Measurements from ENCODE around the gene CLMN. TPM values are rescaled to one million over a fixed set of nuclear protein-coding genes. Genes with fewer than 3 reads are reported as not detected.

Gene CLMN
- total and polyA plus RNA-seq, 2 of the 13 experiments (the other 11 are each of a cell fraction or from before 2014, with no cell fraction given), result 15.1 to 16.7 TPM

GRCh38 chr14:95220663-95221231, 99.0 kb downstream of the CLMN start:
- 94% methylated on average over 9 of the region's 11 CpGs for WGBS (ENCODE audit: low lambda C conversion rate)
- no TSS peak for BruUV-seq (replicated peaks)
- POLR2A ChIA-PET, result no interaction called here
- TF ChIP-seq ZNF737 (CRISPR knock-in tag; IDR thresholded peaks at IDR 0.05; ENCODE audit: borderline replicate concordance) (no peak), THAP9 (CRISPR knock-in tag; IDR thresholded peaks at IDR 0.05; ENCODE audit: borderline replicate concordance) (no peak), NFIC (IDR thresholded peaks at IDR 0.05; ENCODE audit: low read length) (no peak), TCF7 (IDR thresholded peaks at IDR 0.05; ENCODE audit: low read depth) (no peak), ZNF501 (CRISPR knock-in tag; IDR thresholded peaks at IDR 0.05) (no peak), ZNF660 (CRISPR knock-in tag; IDR thresholded peaks at IDR 0.05; ENCODE audit: borderline replicate concordance, low read depth) (no peak), GATA4 (IDR thresholded peaks at IDR 0.05; ENCODE audit: borderline replicate concordance, low read depth) (no peak), ZFP82 (CRISPR knock-in tag; IDR thresholded peaks at IDR 0.05; ENCODE audit: borderline replicate concordance) (no peak), JUNB (CRISPR knock-in tag; IDR thresholded peaks at IDR 0.05; ENCODE audit: borderline replicate concordance) (no peak), ZNF569 (CRISPR knock-in tag; IDR thresholded peaks at IDR 0.05; ENCODE audit: borderline replicate concordance) (no peak), TAF1 (CRISPR knock-in tag; IDR thresholded peaks at IDR 0.05) (no peak), ZNF30 (CRISPR knock-in tag; IDR thresholded peaks at IDR 0.05) (no peak)
- TF ChIP-seq, protein P1, sequence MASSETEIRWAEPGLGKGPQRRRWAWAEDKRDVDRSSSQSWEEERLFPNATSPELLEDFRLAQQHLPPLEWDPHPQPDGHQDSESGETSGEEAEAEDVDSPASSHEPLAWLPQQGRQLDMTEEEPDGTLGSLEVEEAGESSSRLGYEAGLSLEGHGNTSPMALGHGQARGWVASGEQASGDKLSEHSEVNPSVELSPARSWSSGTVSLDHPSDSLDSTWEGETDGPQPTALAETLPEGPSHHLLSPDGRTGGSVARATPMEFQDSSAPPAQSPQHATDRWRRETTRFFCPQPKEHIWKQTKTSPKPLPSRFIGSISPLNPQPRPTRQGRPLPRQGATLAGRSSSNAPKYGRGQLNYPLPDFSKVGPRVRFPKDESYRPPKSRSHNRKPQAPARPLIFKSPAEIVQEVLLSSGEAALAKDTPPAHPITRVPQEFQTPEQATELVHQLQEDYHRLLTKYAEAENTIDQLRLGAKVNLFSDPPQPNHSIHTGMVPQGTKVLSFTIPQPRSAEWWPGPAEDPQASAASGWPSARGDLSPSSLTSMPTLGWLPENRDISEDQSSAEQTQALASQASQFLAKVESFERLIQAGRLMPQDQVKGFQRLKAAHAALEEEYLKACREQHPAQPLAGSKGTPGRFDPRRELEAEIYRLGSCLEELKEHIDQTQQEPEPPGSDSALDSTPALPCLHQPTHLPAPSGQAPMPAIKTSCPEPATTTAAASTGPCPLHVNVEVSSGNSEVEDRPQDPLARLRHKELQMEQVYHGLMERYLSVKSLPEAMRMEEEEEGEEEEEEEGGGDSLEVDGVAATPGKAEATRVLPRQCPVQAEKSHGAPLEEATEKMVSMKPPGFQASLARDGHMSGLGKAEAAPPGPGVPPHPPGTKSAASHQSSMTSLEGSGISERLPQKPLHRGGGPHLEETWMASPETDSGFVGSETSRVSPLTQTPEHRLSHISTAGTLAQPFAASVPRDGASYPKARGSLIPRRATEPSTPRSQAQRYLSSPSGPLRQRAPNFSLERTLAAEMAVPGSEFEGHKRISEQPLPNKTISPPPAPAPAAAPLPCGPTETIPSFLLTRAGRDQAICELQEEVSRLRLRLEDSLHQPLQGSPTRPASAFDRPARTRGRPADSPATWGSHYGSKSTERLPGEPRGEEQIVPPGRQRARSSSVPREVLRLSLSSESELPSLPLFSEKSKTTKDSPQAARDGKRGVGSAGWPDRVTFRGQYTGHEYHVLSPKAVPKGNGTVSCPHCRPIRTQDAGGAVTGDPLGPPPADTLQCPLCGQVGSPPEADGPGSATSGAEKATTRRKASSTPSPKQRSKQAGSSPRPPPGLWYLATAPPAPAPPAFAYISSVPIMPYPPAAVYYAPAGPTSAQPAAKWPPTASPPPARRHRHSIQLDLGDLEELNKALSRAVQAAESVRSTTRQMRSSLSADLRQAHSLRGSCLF (CRISPR knock-in tag; IDR thresholded peaks at IDR 0.05; ENCODE audit: borderline replicate concordance), result no peak
- TF ChIP-seq, protein P2, sequence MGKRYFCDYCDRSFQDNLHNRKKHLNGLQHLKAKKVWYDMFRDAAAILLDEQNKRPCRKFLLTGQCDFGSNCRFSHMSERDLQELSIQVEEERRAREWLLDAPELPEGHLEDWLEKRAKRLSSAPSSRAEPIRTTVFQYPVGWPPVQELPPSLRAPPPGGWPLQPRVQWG (CRISPR knock-in tag; IDR thresholded peaks at IDR 0.05; ENCODE audit: borderline replicate concordance, low read depth), result no peak
- TF ChIP-seq, protein P3, sequence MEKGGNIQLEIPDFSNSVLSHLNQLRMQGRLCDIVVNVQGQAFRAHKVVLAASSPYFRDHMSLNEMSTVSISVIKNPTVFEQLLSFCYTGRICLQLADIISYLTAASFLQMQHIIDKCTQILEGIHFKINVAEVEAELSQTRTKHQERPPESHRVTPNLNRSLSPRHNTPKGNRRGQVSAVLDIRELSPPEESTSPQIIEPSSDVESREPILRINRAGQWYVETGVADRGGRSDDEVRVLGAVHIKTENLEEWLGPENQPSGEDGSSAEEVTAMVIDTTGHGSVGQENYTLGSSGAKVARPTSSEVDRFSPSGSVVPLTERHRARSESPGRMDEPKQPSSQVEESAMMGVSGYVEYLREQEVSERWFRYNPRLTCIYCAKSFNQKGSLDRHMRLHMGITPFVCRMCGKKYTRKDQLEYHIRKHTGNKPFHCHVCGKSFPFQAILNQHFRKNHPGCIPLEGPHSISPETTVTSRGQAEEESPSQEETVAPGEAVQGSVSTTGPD (CRISPR knock-in tag; IDR thresholded peaks at IDR 0.05), result no peak

More at GRCh38 chr14:95220663-95221231, 99.0 kb downstream of the CLMN start:
- Histone ChIP-seq H2AFZ (ENCODE audit: low read length) (no peak overlapping the region), H4K20me1 (ENCODE audit: insufficient read depth, low read length) (no peaks in the 10 kb centered on the region), H3K4me1 (ENCODE audit: insufficient read depth, low read length) (peaks cover 22% of the 10 kb centered on the region), H3K9ac (ENCODE audit: insufficient read depth, low read depth, low read length) (no peak overlapping the region), H3K79me2 (ENCODE audit: insufficient read depth, low read length) (no peaks in the 10 kb centered on the region), H3K27me3 (ENCODE audit: control insufficient read depth in 1 of 2, insufficient read depth in 2 of 2, low read length in 2 of 2) (no peaks in the 10 kb centered on the region), H3K36me3 (replicated peaks in 1 of 2; ENCODE audit: control insufficient read depth in 1 of 2, insufficient read depth in 2 of 2, low read length in 2 of 2) (peaks cover 0 to 19% of the 10 kb centered on the region in 2 experiments; a peak in 2 of 5 replicates), H3K4me2 (ENCODE audit: low read depth, low read length) (no peak overlapping the region), H3K27ac (ENCODE audit: extremely low read length, insufficient read depth, low read length) (no peak overlapping the region), H3K4me3 (replicated peaks in 1 of 3; ENCODE audit: insufficient read depth in 1 of 3, low read depth in 2 of 3, low read length in 3 of 3) (no peak overlapping the region), H3K9me3 (ENCODE audit: low read length) (no peaks in the 10 kb centered on the region)
- intact Hi-C loops (cut with micrococcal nuclease; ENCODE audit: unreplicated experiment), result loop anchor here (10.0 kb wide), 1 partner anchor 214 kb away; no protein-coding TSS in a partner anchor
- FAIRE-seq (no peak), DNase-seq (ENCODE audit: low spot score) (no peak), ATAC-seq (no peak)
- in situ Hi-C loops (cut with HindIII; ENCODE audit: extremely low pct_ligation_motif_present, low pct_unique_long_range_greater_than_20kb), result no loop called here
- CTCF ChIA-PET (ENCODE audit: low intra/inter-chr PET ratio, low total read pairs), result no interaction called here

Measured in HepG2 (cell line).